ENCODE results near the gene ACVR1B.
A peak's percentile ranks its signal among the peaks of the same experiment; 100 is the strongest.

ACVR1B gene

DNA sequence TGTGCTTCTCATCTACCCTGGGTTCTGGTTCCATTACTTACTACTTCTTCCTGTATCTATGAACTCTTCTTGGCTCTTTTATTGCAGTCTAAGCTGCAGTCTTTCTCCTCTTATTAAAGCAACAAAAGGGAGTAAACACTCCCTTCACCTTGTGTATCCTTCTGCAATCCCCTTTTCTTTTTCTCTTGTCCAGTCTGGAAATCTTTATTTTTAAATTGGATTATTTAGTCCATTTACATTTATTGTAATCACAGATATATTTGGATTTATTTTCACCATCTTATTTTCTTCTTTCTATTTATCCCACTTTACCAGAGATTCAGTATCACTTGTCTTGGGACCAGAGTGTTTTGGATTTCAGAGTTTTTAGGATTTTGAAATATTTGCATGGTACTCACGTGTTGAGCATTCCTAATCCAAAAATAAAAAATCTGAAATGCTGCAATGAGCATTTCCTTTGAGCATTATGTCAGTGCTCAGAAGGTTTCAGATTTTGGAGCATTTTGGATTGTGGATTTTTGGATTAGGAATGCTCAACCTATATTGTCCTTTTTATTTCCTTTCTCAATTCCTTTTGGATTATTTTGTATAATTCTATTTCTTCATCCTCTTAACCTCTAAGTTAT, 6.8 kb upstream of the ACVR1B start:
- no peak for DNase-seq

DNA sequence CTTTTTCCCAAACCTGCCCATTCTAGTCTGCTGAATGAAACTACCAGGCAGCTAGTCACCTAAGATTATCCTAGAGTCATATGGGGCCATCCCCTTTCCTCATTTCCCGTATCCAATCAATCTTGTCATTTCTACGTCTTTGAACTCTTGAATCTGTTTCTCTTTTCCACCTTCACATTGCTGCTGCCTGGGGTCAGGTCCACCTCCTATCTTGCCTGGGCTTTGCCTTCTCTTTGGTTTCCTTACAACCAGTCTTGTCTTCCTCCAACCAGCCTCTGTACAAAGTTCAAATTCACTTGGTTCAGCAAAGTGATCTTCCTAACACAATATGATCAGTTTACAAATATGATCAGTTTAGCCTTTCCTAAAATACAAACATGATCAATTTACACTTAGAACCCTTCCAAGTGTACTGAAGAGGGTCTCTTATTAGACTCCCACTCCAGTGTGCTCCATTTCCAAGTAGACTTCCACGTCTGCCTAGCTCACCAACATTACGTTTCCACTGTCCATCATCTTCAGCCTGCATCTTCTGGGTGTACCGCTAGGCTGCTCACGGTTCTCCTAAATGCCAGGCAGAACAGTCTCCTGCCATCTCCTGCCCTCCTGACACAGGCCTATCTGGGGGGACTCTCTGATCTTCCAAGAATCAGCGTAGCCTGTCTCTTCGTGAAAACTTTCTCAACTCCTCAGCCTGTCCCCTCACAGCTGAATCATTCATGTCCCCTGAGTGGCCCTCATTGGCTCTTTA, 4.1 kb upstream of the ACVR1B start:
- DNase-seq: no peak

DNA sequence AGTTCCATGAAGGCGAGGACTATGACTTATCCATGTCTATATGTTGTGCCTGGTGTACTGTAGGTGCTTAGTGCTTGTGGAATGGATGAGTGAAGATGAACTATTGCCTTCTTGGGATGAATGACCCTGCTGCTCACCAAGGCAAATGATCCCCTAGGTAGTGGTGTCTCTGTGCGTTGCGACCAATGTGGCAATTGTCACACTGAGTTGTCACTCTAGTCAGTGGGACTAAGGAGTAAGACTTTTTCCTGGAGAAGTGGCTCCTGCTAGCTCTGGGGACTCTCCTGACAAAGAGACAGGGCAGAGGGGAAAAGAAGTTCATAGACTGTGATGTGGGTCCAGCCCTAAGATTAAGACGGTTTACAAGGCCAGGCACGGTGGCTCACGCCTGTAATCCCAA, 3.4 kb upstream of the ACVR1B start:
- no peak for DNase-seq

DNA sequence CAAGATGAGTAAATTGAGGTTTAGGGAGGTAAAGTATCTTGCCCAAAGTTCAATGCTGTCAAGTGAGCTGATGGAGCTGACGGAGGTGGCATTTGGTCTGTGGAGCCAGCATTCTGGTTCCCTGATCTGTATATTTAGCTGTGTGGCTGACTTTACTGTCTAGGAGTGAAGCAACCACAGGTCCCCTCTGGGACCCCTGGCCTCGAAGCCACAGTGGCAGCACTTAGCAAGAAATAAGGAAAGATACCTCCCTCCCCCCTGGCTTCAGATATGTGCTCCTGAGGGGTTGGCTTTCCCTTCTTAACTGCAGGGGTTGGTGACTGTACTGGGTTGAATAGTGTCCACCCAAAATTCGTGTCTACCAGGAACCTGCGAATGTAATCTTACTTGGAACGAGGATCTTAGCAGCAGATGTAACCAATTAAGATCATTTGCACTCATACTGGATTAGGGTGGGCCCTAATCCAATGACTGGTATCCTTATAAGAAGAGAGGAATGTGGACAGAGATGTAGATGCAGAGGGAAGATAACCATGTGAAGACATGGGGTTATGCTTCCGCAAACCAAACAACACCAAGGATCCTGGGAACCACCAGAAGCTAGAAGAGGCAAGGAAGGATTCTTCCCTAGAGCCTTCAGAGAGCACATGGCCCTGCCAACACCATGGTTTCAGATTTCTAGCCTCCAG, 2.0 kb upstream of the ACVR1B start:
- no peak for DNase-seq

DNA sequence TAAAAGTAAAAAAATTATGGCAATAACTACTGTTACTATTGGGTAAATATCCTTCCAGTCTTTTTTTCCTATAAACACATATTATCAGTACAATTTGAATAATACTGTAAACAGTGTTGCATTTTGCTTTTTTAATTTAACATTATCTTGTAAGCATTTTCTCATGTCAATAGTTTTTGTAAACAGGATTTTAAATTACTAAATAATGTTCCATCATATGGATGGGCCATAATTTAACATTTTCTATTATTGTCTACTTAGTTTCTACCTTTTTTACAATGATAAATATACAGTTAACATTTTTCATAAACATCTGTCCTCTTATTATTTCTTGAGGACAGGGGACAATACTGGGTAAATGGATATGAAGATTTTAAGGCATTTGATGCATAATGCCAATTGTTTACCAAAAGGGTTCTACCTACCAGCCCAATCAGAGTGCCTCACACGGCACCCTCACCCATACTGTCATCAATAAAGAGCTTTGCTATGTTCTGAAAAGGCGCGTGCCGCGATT, 759 bp upstream of the ACVR1B start:
- no peak for DNase-seq

DNA sequence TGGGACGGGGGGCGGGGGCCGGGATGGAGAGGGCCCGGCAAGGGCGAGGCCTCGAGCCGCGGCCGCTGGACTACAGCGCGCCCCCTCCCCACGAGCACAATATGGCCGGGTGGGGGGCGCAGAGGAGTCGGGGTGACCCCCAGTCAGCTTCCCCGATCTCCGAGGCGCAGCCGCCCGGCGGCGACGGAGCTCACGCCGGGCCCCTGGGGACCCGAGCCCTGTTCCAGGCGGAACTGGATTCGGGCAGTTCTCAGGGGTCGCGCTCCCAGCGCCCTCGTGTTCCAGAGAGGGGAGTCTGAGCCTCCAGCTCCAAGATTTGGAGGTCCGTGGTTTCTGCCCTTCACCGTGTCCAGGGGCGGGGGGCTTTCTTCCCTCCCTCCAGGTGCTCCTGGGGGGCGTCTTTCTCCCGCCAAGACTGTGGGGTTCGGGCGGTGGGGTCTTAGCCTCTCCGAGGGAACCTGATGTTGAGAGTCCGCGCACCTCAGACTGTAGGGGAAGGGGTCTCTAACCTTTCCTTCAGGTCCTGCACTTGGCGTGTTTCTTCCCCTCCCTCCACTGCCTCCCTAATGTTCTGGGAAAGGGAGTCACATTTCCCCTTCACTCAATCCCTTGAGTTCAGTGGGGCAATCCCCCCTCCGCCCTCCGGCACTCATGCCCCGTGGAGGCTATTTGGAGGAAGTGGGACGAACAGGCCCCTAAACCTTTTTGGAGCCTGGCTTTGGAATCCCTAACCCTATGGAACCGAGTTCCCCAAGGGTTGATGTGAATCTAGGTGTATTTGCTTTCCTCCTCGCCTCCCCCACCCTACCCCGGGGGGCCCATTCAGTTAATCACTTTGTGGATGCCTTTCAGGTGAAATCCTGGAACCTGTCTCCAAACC, 584 bp downstream of the ACVR1B start:
- peak; percentile 24 to 32 for DNase-seq

DNA sequence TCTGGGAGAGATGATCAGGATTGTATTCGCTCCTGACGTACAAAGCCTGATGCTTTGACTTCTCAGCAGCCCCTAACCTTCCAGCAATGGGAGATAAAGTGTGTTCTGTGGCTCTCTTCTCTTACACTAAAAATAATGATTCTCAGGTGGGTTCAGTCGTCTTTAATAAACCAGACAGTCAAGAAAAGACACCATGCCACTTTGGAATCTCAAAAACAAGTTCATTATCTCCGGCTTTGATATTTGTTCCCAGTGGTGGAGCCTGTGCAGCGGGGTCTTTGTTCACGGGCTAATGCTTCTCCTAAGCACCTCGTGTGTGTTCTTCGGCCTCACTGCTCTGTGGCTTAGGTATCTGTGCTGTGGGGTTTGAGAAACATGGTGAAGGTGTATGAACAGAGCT, 1.6 kb downstream of the ACVR1B start:
- DNase-seq: no peak

DNA sequence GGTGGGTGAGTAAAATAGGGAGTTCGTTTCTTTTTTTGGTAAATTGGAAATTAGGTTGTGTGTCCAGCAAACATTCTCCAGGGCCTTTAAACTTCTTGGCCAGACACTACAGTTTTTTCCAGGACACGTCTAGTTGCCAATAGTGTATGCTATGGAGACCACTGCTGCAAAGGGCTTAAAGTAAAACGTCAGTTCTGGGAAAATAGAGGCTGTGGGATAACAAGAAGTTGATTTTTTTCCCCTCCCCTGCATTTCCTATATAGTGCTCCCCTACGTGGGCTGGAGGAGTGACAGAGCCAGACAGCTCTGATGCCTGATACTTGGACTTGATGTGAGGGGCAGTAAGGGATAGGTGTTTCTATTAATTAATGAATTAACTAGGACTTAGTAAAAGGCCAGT, 2.4 kb downstream of the ACVR1B start:
- DNase-seq: no peak

DNA sequence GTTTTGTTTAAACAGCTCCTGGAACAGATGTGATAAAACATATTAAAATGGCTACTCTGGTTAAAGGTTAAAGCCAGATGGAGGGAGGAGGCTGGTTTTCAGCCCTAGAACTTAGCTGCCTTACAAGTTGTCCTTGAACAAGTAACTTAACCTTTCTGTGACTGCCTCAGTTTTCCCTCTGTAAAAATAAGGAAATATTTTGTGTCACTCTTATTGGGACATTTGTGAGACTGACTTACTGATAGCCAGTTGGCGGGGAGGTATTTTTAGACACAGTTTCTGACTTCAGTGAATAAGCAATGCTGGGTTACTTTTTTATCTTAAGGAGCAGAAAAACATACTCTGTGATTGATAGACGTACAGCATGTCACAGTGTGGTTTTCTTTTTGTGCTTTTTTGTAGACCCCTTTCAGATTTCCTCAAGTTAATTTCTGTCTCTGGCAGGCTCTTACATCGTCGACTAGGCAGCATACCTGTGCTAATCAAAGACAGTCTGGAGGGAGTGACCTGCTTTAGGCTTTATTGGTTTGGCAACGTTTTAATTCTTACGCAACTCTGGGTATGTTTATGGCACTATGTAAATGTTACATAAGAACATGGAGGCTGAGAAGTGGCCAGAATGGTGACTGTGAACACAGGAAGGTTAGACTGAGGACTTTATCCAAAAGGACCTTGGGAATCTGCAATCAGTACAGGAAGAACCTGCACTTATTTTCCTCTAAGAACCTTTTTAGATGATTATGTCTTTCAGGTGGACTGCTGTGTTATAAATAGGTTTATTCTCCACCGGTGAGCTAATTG, 3.3 kb downstream of the ACVR1B start:
- DNase-seq: no peak

DNA sequence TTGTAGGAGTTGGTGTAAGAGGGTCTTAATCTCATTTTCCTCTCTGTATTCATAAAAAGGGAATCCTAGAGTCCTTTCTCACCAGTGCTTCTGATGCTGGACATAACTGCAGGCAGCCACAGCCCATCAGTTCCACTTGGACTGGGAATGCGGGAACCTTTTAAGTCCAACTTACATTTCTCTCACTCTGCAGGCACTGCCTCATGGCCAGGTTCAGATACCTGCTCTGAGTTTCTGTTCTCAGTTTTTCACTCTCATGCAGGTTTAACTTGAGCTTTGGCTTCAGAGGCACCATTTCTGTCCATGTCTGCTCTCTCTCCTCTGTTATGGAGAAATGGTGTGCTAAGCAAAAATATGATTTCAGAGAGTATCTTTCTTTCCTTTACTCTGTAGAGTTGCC, 4.2 kb downstream of the ACVR1B start:
- DNase-seq: no peak

DNA sequence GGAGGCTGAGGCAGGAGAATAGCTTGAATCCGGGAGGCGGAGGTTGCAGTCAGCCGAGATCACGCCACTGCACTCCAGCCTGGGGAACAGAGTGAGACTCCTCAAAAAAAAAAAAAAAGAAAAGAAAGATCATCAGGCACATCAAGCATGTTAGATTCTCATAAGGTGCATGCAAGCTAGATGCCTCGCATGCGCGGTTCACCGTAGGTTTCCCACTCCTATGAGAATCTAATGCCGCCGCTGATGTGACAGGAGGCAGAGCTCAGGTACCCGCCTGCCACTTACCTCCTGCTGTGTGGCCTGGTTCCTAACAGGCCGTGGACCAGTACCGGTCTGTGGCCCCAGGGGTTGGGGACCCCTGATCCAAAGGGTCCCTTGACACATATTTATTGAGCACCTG, 7.0 kb downstream of the ACVR1B start:
- no peak for DNase-seq

DNA sequence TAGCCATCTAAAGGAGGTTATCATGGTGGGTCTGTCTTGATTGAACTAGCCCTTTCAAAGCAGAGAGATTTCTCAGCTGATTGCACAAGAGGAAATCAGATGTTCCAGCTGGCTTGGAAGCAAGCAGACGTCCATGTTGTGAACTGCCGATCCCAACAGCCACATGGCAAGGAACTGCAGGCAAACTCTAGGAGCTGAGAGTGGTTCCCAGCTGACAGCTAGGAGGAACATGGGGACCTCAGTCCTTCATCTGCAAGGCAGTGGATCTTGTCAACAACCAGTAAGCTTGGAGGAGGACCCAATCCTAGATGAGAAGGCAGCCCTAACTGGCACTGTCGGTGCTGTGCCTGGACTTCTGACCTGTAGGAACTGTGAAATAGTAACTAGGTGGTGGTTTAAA, 7.7 kb downstream of the ACVR1B start:
- no peak for DNase-seq

DNA sequence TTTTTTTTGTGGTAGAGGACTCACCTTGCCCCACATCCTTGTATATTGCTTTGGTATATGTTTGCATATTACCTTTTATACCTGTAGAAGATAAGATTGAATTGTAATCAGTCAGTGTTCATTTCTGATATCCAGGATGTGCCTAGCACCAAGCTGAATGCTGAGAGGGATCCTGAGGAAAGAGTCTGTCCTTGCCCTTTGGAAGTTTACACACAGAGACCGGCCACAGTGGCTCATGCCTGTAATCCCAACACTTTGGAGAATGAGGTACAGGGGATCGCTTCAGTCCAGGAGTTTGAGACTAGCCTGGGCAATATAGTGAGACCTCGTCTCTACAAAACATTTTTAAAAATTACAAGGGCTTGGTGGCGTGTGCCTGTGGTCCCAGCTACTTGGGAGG, 8.4 kb downstream of the ACVR1B start:
- no peak for DNase-seq

DNA sequence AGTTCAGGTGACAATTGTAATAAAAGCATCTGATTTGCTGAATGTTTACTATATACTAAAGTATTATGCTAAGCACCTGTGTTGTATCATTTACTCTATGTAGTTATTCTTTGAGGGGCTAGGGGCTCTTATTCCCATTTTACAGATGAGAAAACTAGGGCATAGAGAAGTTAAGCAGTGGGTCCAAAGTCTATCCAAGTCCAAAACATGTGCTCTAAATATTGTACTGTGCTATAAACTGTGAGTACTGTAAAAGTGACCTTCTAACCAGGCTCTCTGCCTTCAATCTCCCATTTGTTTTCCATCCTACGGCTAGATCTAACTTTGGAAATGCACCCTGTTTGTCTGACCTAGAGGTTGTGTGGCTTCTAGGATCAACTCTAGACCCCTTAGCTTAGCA, 9.0 kb downstream of the ACVR1B start:
- DNase-seq: no peak

DNA sequence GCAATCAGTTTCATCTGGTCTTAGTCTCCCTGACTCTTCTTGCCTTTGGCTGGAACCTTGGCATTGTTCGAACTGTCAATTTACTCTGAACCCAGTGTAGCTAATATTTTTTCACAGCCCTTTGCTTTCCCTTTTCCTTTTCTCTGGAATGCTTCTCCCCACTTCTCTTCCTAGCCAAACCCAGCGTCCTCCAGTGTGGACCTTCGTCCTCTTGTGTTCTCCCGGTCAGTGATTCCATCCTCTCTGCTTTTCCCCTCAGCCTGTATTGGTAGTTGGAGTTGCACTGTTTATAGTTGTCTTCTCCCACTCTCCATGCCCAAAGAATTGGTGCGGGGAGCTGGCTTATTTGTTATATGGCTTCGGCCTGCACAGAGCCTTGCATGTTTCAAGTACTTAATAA, 9.4 kb downstream of the ACVR1B start:
- no peak for DNase-seq

DNA sequence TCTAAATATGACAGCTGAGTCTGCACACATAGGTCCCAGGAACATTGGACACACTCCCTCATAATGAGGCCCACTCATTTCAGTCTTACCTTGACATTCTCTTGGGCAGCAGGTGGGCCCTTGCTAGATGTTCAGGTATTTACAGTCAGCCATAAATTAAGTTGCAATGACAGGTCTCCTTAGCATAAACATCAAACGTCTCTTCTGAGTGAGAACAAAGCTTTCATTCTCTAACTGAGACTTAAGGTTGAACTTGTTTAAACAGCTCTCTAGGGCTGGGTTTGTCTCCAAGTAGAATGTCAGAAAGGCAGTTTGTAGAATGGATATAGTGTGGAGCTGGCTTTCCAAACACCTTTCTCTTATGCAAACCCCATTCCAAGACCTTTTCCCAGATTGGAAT, 10.3 kb downstream of the ACVR1B start:
- DNase-seq: no peak

DNA sequence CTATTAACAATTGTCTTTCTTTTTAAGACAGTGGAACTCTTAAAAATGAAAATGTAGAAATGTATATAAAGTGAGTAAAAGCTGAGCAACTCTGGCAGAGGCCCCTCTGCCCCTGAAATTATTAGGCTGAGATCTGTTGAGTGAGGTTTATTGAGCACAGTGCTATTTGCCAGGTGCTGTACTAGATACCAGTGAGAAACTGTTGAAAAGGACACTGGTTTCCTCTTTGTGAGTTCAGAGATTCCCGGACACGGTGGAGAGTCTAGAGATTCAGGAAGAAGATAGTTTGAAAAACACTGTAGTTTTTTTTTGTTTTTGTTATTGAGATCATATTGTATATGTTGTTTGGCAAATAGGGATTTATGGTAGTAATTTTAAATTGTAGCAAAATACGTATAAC, 11.2 kb downstream of the ACVR1B start:
- DNase-seq: no peak

DNA sequence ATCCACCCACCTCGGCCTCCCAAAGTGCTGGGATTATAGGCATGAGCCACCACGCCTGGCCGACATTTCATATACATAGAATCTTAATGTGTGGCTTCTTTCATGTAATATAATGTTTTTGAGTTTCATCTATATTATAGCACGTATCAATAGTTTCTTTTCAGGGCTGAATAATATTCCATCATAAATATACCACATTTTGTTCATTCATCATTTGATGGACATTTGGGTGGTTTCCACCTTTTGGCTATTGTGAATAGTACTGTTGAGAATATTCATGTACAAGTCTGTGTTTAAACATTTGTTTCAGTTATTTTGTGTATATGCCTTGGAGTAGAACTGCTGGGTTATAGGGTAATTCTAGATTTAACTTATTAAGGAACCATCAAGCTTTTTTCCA, 12.0 kb downstream of the ACVR1B start:
- DNase-seq: no peak

DNA sequence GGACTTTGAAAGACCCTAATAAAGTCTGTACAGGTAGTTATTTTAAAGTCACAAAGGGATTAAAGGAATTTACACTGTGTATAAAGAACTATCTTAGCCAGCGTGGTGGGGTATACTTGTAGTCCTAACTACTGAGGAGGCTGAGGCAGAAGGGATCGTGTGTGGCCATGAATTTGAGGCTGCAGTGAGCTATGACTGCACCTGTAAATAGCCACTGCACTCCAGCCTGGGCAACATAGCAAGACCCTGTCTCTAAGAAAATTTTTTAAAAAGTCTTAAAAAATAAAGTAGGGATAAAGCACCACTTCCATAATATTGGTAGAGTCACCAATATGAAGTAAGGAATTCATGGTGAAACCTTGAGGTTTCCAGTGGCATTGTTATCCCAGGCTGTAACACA, 18.1 kb downstream of the ACVR1B start:
- DNase-seq: no peak

DNA sequence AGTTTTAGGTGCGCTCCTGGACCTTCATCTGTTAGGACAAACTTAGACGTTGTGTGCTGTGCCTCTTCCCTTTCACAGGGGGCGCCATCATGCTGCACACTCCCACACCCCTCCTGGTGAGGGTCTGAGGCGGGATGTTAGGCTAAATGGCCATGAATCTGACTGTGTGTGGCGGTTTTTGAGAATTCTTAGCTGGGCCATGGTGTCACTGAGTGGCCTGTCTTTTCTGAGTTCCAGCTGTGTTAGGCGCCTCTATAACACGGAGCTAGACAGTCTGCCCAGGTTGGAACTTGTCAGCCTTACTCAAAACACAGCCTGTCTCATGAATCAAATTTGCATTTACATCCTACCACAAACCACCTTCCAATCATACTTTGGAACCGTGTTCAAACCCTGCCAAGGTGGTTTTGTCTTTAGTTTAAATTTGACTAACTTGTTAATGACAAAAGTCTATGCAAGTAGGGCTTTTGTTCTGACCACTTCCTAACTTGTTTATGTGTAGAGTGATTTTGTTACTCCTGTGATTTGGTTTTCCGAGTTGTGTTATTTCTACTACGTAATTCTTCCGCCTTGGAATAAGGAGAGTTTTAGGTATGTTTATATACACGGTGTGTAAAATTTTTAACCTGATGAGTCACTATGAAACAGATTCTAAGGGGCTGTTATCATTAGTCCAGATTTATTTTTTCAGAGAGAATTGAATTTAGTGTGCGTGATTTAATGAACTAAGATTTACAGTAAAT, 19.6 kb downstream of the ACVR1B start:
- DNase-seq: peak; percentile 44 to 50

DNA sequence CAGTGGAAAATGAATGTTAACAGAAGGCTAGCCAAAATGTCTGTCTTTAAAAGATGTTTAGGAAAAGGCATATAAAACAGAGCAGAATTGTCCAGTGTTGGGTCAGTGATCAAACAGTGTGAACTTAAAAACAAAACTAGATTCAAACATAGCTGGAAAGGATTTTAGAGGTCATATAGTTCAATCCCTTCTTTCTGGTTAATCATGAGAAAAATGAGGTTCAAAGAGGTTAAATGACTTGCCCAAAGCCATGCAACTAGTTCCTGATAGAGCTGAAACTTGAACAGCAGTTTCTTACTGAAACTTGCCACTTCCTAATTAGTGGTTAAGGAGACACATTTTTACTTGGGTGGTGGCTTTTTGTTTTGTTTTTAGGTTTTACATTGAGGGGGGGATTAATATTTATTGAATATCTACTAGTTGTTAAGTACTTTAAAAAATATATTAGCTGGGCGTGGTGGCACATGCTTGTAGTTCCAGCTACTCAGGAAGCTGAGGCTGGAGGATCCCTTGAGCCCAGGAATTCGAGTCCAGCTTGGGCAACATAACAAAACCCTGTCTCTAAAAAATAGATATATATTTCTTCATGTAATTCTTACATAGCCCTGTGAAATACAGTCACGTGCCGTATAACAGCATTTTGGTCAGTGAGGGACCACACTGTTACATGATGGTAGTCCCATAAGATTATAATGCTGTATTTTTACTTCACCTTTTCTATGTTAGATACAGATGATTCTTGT, 20.4 kb downstream of the ACVR1B start:
- no peak for DNase-seq
